HL-60 (cell line): Measurements from ENCODE around the gene WNT16.

Experiments used
- CTCF ChIP-seq: IDR thresholded peaks from one replicate; pipeline ENCODE4 v1.5.1; 2011; ENCODE audit warnings: low read length, control low read depth, inconsistent platforms; ENCODE audit not compliant: insufficient read depth
- REST ChIP-seq: IDR thresholded peaks from 2 replicates; pipeline ENCODE4 v1.6.1; 2012; ENCODE audit warnings: low read depth; ENCODE audit not compliant: insufficient replicate concordance
- SPI1 ChIP-seq: IDR thresholded peaks from 2 replicates; pipeline ENCODE4 v1.6.1; 2012; ENCODE audit warnings: low read depth, mild to moderate bottlenecking, borderline replicate concordance

GRCh38 chr7:121351682-121352081, 22.9 kb downstream of the WNT16 start:
- TF ChIP-seq CTCF (no peak), SPI1 (no peak), REST (no peak)
